ENCODE results near the gene RHBDD1. TPM values are rescaled to one million over a fixed set of nuclear protein-coding genes. Genes with fewer than 3 reads are reported as not detected.

RHBDD1 gene
- polyA plus RNA-seq, 1 of the 3 experiments (the other 2 are of a cell fraction) = 10.3 TPM

DNA sequence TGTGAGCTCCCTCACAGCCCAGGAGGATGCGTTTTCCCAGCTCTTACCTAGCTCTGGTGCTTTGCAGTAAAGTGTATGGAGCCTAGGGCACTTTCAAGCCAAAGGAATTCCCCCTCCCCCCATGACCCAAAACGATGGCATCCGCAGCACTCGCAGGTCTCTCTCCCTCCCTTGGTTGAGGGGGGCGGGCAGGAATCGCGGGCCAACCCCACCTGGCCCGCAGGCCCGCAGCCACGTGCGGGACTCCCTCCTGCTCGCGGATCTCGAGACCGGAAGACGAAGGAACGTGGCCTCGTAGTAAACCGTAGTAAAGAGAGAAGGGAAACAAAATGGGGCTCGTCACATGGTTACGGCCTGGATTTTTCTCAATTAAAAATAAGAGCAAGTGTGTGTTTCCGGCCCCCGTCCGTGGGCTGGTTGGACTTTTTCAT is 44.8 kb upstream of the RHBDD1 start:
- Histone ChIP-seq H4K20me1 (ENCODE audit: insufficient read depth) (no peaks in the 10 kb centered on the region; the same call in 1 of the 2 replicates), H3K79me2 (ENCODE audit: insufficient read depth) (peaks cover 95% of the 10 kb centered on the region), H3K4me2 (peak overlapping the region; percentile 85), H3K9ac (peak overlapping the region; percentile 81; the same call in 1 of the 2 replicates), H3K27ac (ENCODE audit: low read depth in 2 of 2, low read length in 1 of 2) (peak overlapping the region; percentile 75 to 86), H3F3A (replicated peaks; ENCODE audit: insufficient read depth) (peaks cover 6% of the 10 kb centered on the region), H3K4me3 (ENCODE audit: low read depth in 2 of 2, low read length in 1 of 2) (peak overlapping the region; percentile 65 to 74), H2AFZ (ENCODE audit: low read depth) (peak overlapping the region; percentile 88), H3K9me2 (no peaks in the 10 kb centered on the region), H3K36me3 (replicated peaks in 1 of 2; ENCODE audit: control insufficient read depth in 1 of 2, insufficient read depth in 2 of 2, low read length in 1 of 2) (peaks cover 14 to 22% of the 10 kb centered on the region in 2 experiments), H3K4me1 (ENCODE audit: control insufficient read depth in 1 of 2, insufficient read depth in 2 of 2, low read depth in 1 of 2, low read length in 1 of 2) (peaks cover 26 to 30% of the 10 kb centered on the region in 2 experiments), H3K9me3 (no peaks in the 10 kb centered on the region), H3K27me3 (ENCODE audit: insufficient read depth) (no peaks in the 10 kb centered on the region)
- ChIA-PET CTCF (interaction anchor here (1.1 to 4.3 kb wide), 3 partner anchors 8 to 11 kb away, joined by 5 to 22 read pairs (median 8); partner anchors contain the start of gene IRS1), POLR2A (no interaction called here)
- DNase-seq = no peak
- TF ChIP-seq, protein P1, sequence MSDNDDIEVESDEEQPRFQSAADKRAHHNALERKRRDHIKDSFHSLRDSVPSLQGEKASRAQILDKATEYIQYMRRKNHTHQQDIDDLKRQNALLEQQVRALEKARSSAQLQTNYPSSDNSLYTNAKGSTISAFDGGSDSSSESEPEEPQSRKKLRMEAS (IDR thresholded peaks at IDR 0.05; ENCODE audit: low read depth) = 0 out of 2 replicates have a peak, but pooled peaks have one; percentile 39
- TF ChIP-seq IRF3 (IDR thresholded peaks at IDR 0.05; ENCODE audit: low read depth, low read length) (no peak), ZBTB33 (IDR thresholded peaks at IDR 0.05; ENCODE audit: borderline replicate concordance, low read depth) (no peak), TEAD4 (IDR thresholded peaks at IDR 0.05; ENCODE audit: borderline replicate concordance, insufficient read depth) (no peak), TCF12 (IDR thresholded peaks at IDR 0.05) (no peak)
- WGBS (ENCODE audit: low lambda C conversion rate) = 29% methylated on average over 14 of the region's 24 CpGs

- H3K9ac ChIP-seq = peak overlapping the region; percentile 81
- H4K20me1 ChIP-seq (ENCODE audit: insufficient read depth) = peaks cover 4% of the 10 kb centered on the region; the same call in 1 of the 2 replicates
- ChIA-PET CTCF (interaction anchor here (1.1 to 4.3 kb wide), 3 partner anchors 8 to 11 kb away, joined by 5 to 22 read pairs (median 8); partner anchors contain the start of gene IRS1), POLR2A (no interaction called here)
- H3K9me3 ChIP-seq = no peaks in the 10 kb centered on the region
- peaks cover 26 to 30% of the 10 kb centered on the region in 2 experiments for H3K4me1 ChIP-seq (ENCODE audit: control insufficient read depth in 1 of 2, insufficient read depth in 2 of 2, low read depth in 1 of 2, low read length in 1 of 2)
- peak overlapping the region; percentile 88 for H2AFZ ChIP-seq (ENCODE audit: low read depth)
- H3K4me2 ChIP-seq = peak overlapping the region; percentile 85
- no peaks in the 10 kb centered on the region for H3K27me3 ChIP-seq (ENCODE audit: insufficient read depth)
- no peaks in the 10 kb centered on the region for H3K9me2 ChIP-seq
- H3K4me3 ChIP-seq (ENCODE audit: low read depth in 2 of 2, low read length in 1 of 2) = peak overlapping the region; percentile 65 to 74
- peaks cover 9 to 27% of the 10 kb centered on the region in 2 experiments for H3K36me3 ChIP-seq (replicated peaks in 1 of 2; ENCODE audit: control insufficient read depth in 1 of 2, insufficient read depth in 2 of 2, low read length in 1 of 2)
- under 1% methylated on average over 17 of the region's 56 CpGs for WGBS (ENCODE audit: low lambda C conversion rate)
- peaks cover 95% of the 10 kb centered on the region for H3K79me2 ChIP-seq (ENCODE audit: insufficient read depth)
- H3K27ac ChIP-seq (ENCODE audit: low read depth in 2 of 2, low read length in 1 of 2) = peak overlapping the region; percentile 75 to 88
- H3F3A ChIP-seq (replicated peaks; ENCODE audit: insufficient read depth) = peaks cover 6% of the 10 kb centered on the region
- DNase-seq = peak; percentile 99
- no peak for TF ChIP-seq SIN3A (IDR thresholded peaks at IDR 0.05; ENCODE audit: borderline replicate concordance, low read depth, low read length)
- no peak for TF ChIP-seq RCOR1 (IDR thresholded peaks at IDR 0.05; ENCODE audit: low read length)
- TF ChIP-seq, protein P2, sequence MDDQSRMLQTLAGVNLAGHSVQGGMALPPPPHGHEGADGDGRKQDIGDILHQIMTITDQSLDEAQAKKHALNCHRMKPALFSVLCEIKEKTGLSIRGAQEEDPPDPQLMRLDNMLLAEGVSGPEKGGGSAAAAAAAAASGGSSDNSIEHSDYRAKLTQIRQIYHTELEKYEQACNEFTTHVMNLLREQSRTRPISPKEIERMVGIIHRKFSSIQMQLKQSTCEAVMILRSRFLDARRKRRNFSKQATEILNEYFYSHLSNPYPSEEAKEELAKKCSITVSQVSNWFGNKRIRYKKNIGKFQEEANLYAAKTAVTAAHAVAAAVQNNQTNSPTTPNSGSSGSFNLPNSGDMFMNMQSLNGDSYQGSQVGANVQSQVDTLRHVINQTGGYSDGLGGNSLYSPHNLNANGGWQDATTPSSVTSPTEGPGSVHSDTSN (IDR thresholded peaks at IDR 0.05) = peak; percentile 94
- TF ChIP-seq EZH2phosphoT487 (IDR thresholded peaks at IDR 0.05; ENCODE audit: borderline replicate concordance, low read depth) = no peak
- TF ChIP-seq MXI1 (IDR thresholded peaks at IDR 0.05; ENCODE audit: low read depth, low read length) = peak; percentile 77
- TF ChIP-seq RAD21 (IDR thresholded peaks at IDR 0.05; ENCODE audit: low read length) = no peak
- TF ChIP-seq ELF1 (IDR thresholded peaks at IDR 0.05) = peak; percentile 43; the same call in 1 of the 2 replicates
- TF ChIP-seq TCF12 (IDR thresholded peaks at IDR 0.05) = no peak
- no peak for TF ChIP-seq SMC3 (IDR thresholded peaks at IDR 0.05; ENCODE audit: low read depth, low read length)
- TF ChIP-seq YY1 (IDR thresholded peaks at IDR 0.05; ENCODE audit: low read depth) = no peak
- peak in 1 of 2 experiments; percentile 16; a peak in 1 of 4 replicates for TF ChIP-seq EP300 (IDR thresholded peaks at IDR 0.05; ENCODE audit: borderline replicate concordance in 1 of 2, low read depth in 1 of 2, low read length in 1 of 2)
- no peak for TF ChIP-seq ZBTB33 (IDR thresholded peaks at IDR 0.05; ENCODE audit: borderline replicate concordance, low read depth)
- no peak for TF ChIP-seq TEAD4 (IDR thresholded peaks at IDR 0.05; ENCODE audit: borderline replicate concordance, insufficient read depth)
- no peak for TF ChIP-seq TAF1 (IDR thresholded peaks at IDR 0.05; ENCODE audit: borderline replicate concordance, low read depth, low read length)
- no peak for TF ChIP-seq NFIC (IDR thresholded peaks at IDR 0.05; ENCODE audit: borderline replicate concordance)
Measured at GRCh38 chr2:226791487-226792081, 44.3 kb upstream of the RHBDD1 start.

All from SK-N-SH (cell line).